ENCODE data around the gene SIN3B.

Gene SIN3B, protein sequence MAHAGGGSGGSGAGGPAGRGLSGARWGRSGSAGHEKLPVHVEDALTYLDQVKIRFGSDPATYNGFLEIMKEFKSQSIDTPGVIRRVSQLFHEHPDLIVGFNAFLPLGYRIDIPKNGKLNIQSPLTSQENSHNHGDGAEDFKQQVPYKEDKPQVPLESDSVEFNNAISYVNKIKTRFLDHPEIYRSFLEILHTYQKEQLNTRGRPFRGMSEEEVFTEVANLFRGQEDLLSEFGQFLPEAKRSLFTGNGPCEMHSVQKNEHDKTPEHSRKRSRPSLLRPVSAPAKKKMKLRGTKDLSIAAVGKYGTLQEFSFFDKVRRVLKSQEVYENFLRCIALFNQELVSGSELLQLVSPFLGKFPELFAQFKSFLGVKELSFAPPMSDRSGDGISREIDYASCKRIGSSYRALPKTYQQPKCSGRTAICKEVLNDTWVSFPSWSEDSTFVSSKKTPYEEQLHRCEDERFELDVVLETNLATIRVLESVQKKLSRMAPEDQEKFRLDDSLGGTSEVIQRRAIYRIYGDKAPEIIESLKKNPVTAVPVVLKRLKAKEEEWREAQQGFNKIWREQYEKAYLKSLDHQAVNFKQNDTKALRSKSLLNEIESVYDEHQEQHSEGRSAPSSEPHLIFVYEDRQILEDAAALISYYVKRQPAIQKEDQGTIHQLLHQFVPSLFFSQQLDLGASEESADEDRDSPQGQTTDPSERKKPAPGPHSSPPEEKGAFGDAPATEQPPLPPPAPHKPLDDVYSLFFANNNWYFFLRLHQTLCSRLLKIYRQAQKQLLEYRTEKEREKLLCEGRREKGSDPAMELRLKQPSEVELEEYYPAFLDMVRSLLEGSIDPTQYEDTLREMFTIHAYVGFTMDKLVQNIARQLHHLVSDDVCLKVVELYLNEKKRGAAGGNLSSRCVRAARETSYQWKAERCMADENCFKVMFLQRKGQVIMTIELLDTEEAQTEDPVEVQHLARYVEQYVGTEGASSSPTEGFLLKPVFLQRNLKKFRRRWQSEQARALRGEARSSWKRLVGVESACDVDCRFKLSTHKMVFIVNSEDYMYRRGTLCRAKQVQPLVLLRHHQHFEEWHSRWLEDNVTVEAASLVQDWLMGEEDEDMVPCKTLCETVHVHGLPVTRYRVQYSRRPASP

DNA sequence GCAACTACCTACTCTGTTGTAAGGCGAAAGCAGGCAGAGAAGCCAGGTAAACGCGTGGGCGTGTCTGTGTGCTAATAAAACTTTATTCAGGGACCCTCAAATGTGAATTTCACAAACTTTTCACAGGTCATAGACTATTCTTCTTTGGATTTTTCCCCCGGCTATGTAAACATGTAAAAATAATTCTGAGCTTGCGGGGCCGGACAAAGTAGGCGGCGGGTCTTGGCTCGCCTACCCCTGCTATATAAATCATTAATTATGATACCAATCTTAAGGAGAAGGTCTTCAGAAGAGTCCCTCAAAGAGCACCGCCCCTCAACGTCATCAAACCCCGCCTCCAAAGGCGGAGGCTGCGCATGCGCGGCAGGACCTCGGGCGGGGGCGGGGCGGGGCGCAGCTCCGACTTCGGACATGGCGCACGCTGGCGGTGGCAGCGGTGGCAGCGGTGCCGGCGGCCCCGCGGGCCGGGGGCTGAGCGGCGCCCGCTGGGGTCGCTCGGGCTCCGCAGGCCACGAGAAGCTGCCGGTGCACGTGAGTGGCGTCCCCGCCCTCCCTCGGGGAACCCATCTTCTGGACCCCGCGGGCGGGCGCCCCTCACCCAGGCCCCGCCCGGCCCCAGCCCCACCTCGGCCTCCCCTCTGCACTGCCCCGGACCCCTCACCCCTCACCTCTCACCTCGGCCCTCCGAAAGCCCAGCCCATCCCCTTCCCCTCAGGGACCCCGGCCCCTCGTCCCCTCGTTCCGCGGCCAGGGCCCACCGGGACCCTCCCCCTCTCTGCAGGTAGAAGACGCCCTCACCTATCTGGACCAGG, at the start of gene SIN3B:
SIN3B (plus strand) TSS at position 389 of the 812 bp plus-strand sequence; CDS start at position 412, 23 bp downstream.
- Histone ChIP-seq H3K9me3 (ENCODE audit: control insufficient read depth, insufficient read depth, low read length) (no peaks in the 10 kb centered on the region), H3K4me3 (ENCODE audit: low read depth, low read length) (peak within 1 kb of the TSS; percentile 82), H3K4me1 (ENCODE audit: control insufficient read depth, insufficient read depth, low read length) (peaks cover 9% of the 10 kb centered on the region), H3K36me3 (ENCODE audit: control insufficient read depth, insufficient read depth, low read length) (peaks cover 30% of the 10 kb centered on the region), H3K27me3 (ENCODE audit: control insufficient read depth, insufficient read depth, low read length) (no peaks in the 10 kb centered on the region), H3K9ac (ENCODE audit: low read depth, low read length) (peak within 1 kb of the TSS; percentile 76)

DNA sequence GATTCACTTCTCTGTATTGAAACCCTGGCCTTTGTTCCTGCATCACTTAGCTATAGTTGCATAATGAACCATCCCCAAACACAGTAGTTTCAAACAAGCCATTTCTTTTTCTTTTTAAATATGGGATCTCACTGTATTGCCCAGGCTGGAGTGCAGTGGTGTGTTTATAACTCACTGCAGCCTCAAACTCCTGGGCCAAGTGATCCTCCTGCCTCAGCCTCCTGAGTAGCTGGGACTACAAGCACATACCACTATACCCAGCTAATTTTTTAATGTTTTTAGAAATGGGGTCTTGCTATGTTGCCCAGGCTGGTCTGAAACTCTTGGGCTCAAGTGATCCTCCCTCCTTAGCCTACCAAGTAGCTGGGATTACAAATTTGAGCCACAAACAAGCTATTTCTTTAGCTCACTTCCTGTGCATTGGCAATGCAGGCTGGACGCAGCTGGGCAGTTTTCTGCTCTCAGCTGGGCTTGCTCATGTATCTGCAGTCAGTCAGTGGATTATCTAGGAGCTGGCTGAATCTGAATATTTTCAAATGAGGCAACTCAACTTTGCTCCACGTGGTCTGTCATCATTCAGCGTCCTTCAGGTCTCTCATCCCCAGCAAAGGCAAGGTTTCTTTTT, 49.5 kb upstream of the SIN3B start:
- no peak overlapping the region for H3K4me3 ChIP-seq (ENCODE audit: low read depth, low read length)
- no peak overlapping the region for H3K9ac ChIP-seq (ENCODE audit: low read depth, low read length)
- no peaks in the 10 kb centered on the region for H3K36me3 ChIP-seq (ENCODE audit: control insufficient read depth, insufficient read depth, low read length)
- H3K4me1 ChIP-seq (ENCODE audit: control insufficient read depth, insufficient read depth, low read length): no peaks in the 10 kb centered on the region
- H3K9me3 ChIP-seq (ENCODE audit: control insufficient read depth, insufficient read depth, low read length): no peaks in the 10 kb centered on the region
- no peaks in the 10 kb centered on the region for H3K27me3 ChIP-seq (ENCODE audit: control insufficient read depth, insufficient read depth, low read length)

DNA sequence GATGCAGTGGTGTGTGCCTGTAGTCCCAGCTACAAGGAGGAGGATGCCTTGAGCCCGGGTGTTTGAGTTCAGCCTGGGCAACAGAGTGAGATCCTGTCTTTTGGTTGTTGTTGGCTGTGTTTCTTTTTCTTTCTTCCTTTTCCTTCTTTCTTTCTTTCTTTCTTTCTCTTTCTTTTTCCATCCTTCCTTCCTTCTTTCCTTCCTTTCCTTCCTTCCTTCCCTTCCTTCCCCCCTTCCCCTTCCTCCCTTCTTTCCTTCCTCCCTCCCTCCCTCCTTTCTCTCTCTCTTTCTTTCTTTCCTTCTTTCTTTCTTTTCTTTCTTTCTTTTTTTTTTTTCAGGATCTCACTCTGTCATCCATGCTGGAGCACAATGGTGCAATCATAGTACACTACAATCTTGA, 46.5 kb upstream of the SIN3B start:
- no peaks in the 10 kb centered on the region for H3K36me3 ChIP-seq (ENCODE audit: control insufficient read depth, insufficient read depth, low read length)
- H3K4me3 ChIP-seq (ENCODE audit: low read depth, low read length): no peak overlapping the region
- no peaks in the 10 kb centered on the region for H3K27me3 ChIP-seq (ENCODE audit: control insufficient read depth, insufficient read depth, low read length)
- no peaks in the 10 kb centered on the region for H3K4me1 ChIP-seq (ENCODE audit: control insufficient read depth, insufficient read depth, low read length)
- no peak overlapping the region for H3K9ac ChIP-seq (ENCODE audit: low read depth, low read length)
- no peaks in the 10 kb centered on the region for H3K9me3 ChIP-seq (ENCODE audit: control insufficient read depth, insufficient read depth, low read length)

DNA sequence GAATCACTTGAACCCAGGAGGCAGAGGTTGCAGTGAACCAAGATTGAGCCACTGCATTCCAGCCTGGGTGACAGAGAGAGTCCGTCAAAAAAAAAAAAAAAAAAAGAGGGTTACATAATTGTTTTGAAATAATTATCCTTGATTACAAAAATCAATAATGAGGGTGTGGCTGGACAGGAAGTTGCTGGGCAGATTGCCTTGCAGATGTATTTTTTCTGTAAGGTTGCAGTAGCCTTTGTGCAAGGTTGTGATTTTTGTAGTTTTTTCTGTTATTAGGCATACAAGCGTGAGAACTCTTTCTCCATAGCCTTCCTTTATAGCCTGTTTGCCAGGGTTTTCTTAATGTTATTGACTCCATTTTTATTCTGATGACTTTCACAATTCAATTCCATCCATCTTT, 40.7 kb upstream of the SIN3B start:
- no peaks in the 10 kb centered on the region for H3K9me3 ChIP-seq (ENCODE audit: control insufficient read depth, insufficient read depth, low read length)
- no peaks in the 10 kb centered on the region for H3K27me3 ChIP-seq (ENCODE audit: control insufficient read depth, insufficient read depth, low read length)

DNA sequence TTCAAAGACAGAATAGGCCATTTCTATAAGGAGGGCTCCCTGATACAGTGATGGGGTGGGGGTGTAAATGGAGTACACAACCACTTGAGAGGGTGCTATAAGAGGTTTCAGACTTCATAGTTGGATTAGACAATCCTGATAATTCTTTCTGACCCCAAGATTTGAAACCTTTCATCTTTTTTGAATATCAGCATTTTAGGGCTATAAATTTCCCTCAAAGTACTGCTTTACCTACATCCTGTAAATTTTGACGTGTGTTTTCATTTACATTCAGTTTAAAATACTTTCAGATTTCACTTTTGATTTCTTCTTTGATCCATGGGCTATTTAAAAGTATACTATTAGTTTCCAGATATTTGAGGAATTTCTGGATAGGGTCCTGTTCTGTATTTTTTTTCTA, 40.0 kb upstream of the SIN3B start:
- Histone ChIP-seq H3K36me3 (ENCODE audit: control insufficient read depth, insufficient read depth, low read length) (no peaks in the 10 kb centered on the region), H3K9ac (ENCODE audit: low read depth, low read length) (no peak overlapping the region), H3K9me3 (ENCODE audit: control insufficient read depth, insufficient read depth, low read length) (no peaks in the 10 kb centered on the region), H3K4me3 (ENCODE audit: low read depth, low read length) (no peak overlapping the region), H3K27me3 (ENCODE audit: control insufficient read depth, insufficient read depth, low read length) (no peaks in the 10 kb centered on the region), H3K4me1 (ENCODE audit: control insufficient read depth, insufficient read depth, low read length) (no peaks in the 10 kb centered on the region)

More for the DNA sequence above, 40.7 kb upstream of the SIN3B start:
- H3K36me3 ChIP-seq (ENCODE audit: control insufficient read depth, insufficient read depth, low read length): no peaks in the 10 kb centered on the region
- no peaks in the 10 kb centered on the region for H3K4me1 ChIP-seq (ENCODE audit: control insufficient read depth, insufficient read depth, low read length)
- no peak overlapping the region for H3K4me3 ChIP-seq (ENCODE audit: low read depth, low read length)
- H3K9ac ChIP-seq (ENCODE audit: low read depth, low read length): no peak overlapping the region

DNA sequence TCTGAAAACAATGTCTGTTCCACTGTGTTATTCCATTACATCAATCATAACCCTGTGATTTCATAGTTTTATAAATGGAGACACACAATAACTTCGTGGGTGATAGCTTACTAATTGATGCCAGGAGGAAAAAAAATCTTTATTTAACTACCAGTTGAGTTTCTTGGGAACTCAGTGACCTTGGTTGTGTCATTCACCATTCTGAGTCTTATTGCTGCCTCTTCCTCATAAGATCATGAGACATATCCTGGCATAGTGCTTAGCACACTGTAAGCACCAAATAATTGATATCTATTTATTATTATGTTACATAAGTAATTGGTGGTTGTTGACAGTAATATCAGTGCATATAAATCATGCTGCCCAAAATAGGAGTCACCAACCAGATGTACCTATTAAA, 39.1 kb upstream of the SIN3B start:
- H3K36me3 ChIP-seq (ENCODE audit: control insufficient read depth, insufficient read depth, low read length): no peaks in the 10 kb centered on the region
- H3K4me1 ChIP-seq (ENCODE audit: control insufficient read depth, insufficient read depth, low read length): no peaks in the 10 kb centered on the region
- no peaks in the 10 kb centered on the region for H3K9me3 ChIP-seq (ENCODE audit: control insufficient read depth, insufficient read depth, low read length)
- no peaks in the 10 kb centered on the region for H3K27me3 ChIP-seq (ENCODE audit: control insufficient read depth, insufficient read depth, low read length)
- no peak overlapping the region for H3K4me3 ChIP-seq (ENCODE audit: low read depth, low read length)
- no peak overlapping the region for H3K9ac ChIP-seq (ENCODE audit: low read depth, low read length)

DNA sequence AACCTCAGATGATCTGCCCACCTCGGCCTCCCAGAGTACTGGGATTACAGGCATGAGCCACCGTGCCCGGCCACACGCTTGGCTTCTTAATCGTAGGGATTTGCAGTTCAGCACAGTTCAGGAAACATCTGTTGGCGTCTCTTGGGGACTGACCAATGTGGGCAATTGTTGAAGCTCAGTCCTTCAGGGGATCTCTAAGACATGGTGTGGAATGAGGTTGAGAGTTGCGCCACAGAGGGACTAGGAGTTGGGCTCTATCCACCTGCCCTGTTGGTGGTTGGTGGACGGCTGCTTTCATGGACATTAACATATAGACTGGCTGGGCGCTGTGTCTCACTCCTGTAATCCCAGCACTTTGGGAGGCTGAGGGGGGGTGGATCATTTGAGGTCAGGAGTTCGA, 37.3 kb upstream of the SIN3B start:
- Histone ChIP-seq H3K9ac (ENCODE audit: low read depth, low read length) (no peak overlapping the region), H3K4me1 (ENCODE audit: control insufficient read depth, insufficient read depth, low read length) (no peaks in the 10 kb centered on the region), H3K36me3 (ENCODE audit: control insufficient read depth, insufficient read depth, low read length) (no peaks in the 10 kb centered on the region), H3K9me3 (ENCODE audit: control insufficient read depth, insufficient read depth, low read length) (no peaks in the 10 kb centered on the region), H3K4me3 (ENCODE audit: low read depth, low read length) (no peak overlapping the region), H3K27me3 (ENCODE audit: control insufficient read depth, insufficient read depth, low read length) (no peaks in the 10 kb centered on the region)

DNA sequence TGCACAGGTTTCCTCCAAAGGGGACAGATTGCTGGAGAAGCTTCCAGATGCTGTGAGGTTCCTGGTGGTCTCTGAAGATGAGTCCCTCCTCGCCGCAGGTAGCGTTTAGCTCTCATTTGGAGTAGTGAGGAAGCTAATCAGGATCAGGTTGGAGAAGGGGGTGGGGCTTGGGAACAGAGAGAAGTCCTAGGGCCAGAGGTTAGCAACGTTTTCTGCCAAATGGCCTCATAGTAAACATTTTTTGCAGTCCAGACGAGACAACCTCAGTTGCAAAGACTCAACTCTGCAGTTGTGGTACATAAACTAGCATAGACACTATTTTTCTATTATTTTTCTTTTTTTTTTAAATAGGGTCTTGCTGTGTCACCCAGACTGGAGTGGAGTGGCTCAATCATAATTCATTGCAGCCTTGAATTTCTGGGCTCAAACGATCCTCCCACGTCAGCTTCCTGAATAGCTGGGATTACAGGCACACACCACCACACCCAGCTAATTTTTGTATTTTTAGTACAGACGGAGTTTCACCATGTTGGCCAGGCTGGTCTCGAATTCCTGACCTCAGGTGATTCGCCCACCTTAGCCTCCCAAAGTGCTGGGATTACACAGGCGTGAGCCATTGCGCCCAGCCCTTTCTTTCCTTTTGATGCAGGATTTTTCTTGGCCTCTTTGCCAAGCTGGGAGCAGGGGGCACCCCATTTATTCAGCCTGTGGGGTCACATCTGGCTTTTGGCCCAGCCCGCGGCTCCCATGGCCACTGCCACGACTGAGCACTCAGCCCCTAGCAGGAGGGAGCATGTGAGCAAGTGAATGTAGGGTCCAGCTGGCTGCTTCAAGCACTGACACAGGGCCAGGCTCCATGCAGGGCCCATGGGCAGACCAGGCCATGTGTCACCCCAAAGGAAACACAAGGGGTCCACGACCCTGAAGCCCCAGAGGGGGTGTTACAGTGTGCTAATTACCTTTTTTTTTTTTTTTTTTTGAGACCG, 34.4 kb upstream of the SIN3B start:
- Histone ChIP-seq H3K4me1 (ENCODE audit: control insufficient read depth, insufficient read depth, low read length) (no peaks in the 10 kb centered on the region), H3K9ac (ENCODE audit: low read depth, low read length) (no peak overlapping the region), H3K4me3 (ENCODE audit: low read depth, low read length) (no peak overlapping the region), H3K27me3 (ENCODE audit: control insufficient read depth, insufficient read depth, low read length) (no peaks in the 10 kb centered on the region), H3K9me3 (ENCODE audit: control insufficient read depth, insufficient read depth, low read length) (no peaks in the 10 kb centered on the region), H3K36me3 (ENCODE audit: control insufficient read depth, insufficient read depth, low read length) (no peaks in the 10 kb centered on the region)

DNA sequence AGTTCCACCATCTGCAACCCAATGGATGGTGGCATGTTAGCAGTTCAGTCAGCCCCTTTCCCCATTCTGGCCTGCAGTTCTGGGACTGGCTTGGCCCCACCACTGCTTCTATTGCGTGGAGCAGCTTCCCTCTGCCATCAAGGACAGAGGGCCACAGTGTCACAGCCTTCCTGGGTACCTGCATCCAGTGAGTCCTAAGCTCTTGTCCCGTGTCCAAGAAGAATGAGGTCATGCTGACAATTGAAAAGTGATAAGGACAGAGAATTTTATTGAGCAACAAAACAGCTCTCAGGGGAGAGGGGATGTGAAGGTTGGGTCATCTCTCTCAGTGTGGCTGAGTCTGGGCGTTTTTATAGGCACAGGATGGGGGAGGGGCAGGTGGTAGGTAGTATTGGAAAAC, 33.5 kb upstream of the SIN3B start:
- Histone ChIP-seq H3K4me3 (ENCODE audit: low read depth, low read length) (no peak overlapping the region), H3K27me3 (ENCODE audit: control insufficient read depth, insufficient read depth, low read length) (no peaks in the 10 kb centered on the region), H3K36me3 (ENCODE audit: control insufficient read depth, insufficient read depth, low read length) (no peaks in the 10 kb centered on the region), H3K9ac (ENCODE audit: low read depth, low read length) (no peak overlapping the region), H3K4me1 (ENCODE audit: control insufficient read depth, insufficient read depth, low read length) (no peaks in the 10 kb centered on the region), H3K9me3 (ENCODE audit: control insufficient read depth, insufficient read depth, low read length) (no peaks in the 10 kb centered on the region)

DNA sequence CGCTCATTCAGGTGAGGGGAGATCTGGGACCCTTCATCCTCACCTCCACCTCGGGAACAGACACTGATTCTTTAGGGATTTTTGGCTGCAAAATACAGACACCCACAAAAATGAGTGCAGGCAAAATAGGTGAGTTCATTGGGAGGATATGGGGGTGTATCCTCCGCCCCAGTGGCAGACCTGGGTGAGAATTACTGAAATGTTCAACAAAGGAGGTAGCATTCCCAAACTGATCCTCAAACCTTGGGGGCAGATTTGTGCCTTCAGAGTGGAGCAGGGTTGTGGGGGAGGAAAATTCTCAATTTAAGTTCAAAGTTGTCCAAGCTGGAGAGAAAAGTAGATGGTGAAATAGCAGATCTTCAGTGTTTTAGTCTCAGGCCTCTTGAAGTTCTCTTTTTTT, 31.3 kb upstream of the SIN3B start:
- Histone ChIP-seq H3K9ac (ENCODE audit: low read depth, low read length) (no peak overlapping the region), H3K4me3 (ENCODE audit: low read depth, low read length) (no peak overlapping the region), H3K4me1 (ENCODE audit: control insufficient read depth, insufficient read depth, low read length) (no peaks in the 10 kb centered on the region), H3K9me3 (ENCODE audit: control insufficient read depth, insufficient read depth, low read length) (no peaks in the 10 kb centered on the region), H3K27me3 (ENCODE audit: control insufficient read depth, insufficient read depth, low read length) (no peaks in the 10 kb centered on the region), H3K36me3 (ENCODE audit: control insufficient read depth, insufficient read depth, low read length) (no peaks in the 10 kb centered on the region)

Data from iPS-15b (cell line).